A673 (cell line): ENCODE data around the gene ODC1. TPM values are rescaled to one million over a fixed set of nuclear protein-coding genes. Genes with fewer than 3 reads are reported as not detected.

Experiments
- BruUV-seq: library from RNA; stranded (reverse); fragments of 400-500 nt; replicated peaks from 2 replicates; lab custom pipeline; 2021; lab: Mats Ljungman, UMichigan
- CTCF ChIA-PET: fragments of 300-600 bp; sonication (Branson Sonifier 250); formaldehyde crosslinking; loops from one replicate; lab custom pipeline; 2022; ENCODE audit warnings: antibody characterized with exemption; lab: Charles Lee
- POLR2A ChIA-PET: fragments of 300-600 bp; sonication (Branson Sonifier 250); formaldehyde crosslinking; loops from one replicate; lab custom pipeline; 2022; ENCODE audit warnings: antibody characterized with exemption; ENCODE audit not compliant: low non-redundant PET; lab: Charles Lee
- DNase-seq: peaks from one replicate; pipeline ENCODE4 v3.0.0-alpha.2; 2015; ENCODE audit warnings: low spot score
- H3K27ac ChIP-seq: fragments of 200-600 bp; sonication (generic); 2 replicates; pipeline ENCODE4 v1.5.1; 2016; ENCODE audit warnings: mixed run types, low read depth, mild to moderate bottlenecking, mixed read lengths, antibody characterized with exemption, low read length; ENCODE audit not compliant: poor library complexity, severe bottlenecking
- H3K27me3 ChIP-seq: fragments of 200-600 bp; sonication (generic); replicated peaks from 2 replicates; pipeline ENCODE4 v1.6.1; 2017; ENCODE audit warnings: mixed run types, low read depth, mild to moderate bottlenecking, mixed read lengths, antibody characterized with exemption, low read length; ENCODE audit not compliant: insufficient read depth, poor library complexity
- H3K36me3 ChIP-seq: fragments of 200-600 bp; sonication (generic); 2 replicates; pipeline ENCODE4 v1.6.1; 2016; ENCODE audit warnings: mixed run types, mild to moderate bottlenecking, mixed read lengths, antibody characterized with exemption, low read length; ENCODE audit not compliant: insufficient read depth, poor library complexity, severe bottlenecking
- H3K4me1 ChIP-seq: fragments of 200-600 bp; sonication (generic); 2 replicates; pipeline ENCODE4 v1.6.1; 2017; ENCODE audit warnings: mixed run types, mild to moderate bottlenecking, mixed read lengths, antibody characterized with exemption, low read length; ENCODE audit not compliant: insufficient read depth, poor library complexity, severe bottlenecking
- H3K4me3 ChIP-seq: fragments of 200-600 bp; sonication (generic); 2 replicates; pipeline ENCODE4 v1.5.1; 2016; ENCODE audit warnings: low read depth, mixed run types, mild to moderate bottlenecking, mixed read lengths, low read length; ENCODE audit not compliant: poor library complexity, severe bottlenecking
- H3K9me3 ChIP-seq: fragments of 200-600 bp; sonication (generic); 2 replicates; pipeline ENCODE4 v1.6.1; 2016; ENCODE audit warnings: mixed run types, low read depth, mild to moderate bottlenecking, mixed read lengths, antibody characterized with exemption, low read length; ENCODE audit not compliant: poor library complexity, severe bottlenecking
- EZH2 ChIP-seq: fragments of 200-600 bp; sonication (generic); IDR thresholded peaks from 2 replicates; pipeline ENCODE4 v1.6.1; 2017; ENCODE audit warnings: borderline replicate concordance, low read depth, mild to moderate bottlenecking, mixed read lengths, antibody characterized with exemption, low read length; ENCODE audit not compliant: poor library complexity, severe bottlenecking
- intact Hi-C: fragments of 100-400 bp; cut with micrococcal nuclease; formaldehyde crosslinking; loops from one replicate; pipeline ENCODE4 v1.10.0; 2022; ENCODE audit not compliant: unreplicated experiment
- total RNA-seq: library from RNA; stranded (reverse); gene quantifications from 2 replicates; pipeline ENCODE4 v1.2.3, GENCODE V29; 2021
- TF ChIP-seq, protein P1 (sequence below): fragments of 300-800, 200-600 bp; sonication (generic); conservative IDR thresholded peaks from 2 replicates; pipeline ENCODE4 v1.5.1; 2017; ENCODE audit warnings: low read depth, mild to moderate bottlenecking, antibody characterized with exemption, low read length, moderate library complexity, mixed read lengths

ODC1 gene
- total RNA-seq, 1 experiment from 2014 or later: 269 TPM

DNA sequence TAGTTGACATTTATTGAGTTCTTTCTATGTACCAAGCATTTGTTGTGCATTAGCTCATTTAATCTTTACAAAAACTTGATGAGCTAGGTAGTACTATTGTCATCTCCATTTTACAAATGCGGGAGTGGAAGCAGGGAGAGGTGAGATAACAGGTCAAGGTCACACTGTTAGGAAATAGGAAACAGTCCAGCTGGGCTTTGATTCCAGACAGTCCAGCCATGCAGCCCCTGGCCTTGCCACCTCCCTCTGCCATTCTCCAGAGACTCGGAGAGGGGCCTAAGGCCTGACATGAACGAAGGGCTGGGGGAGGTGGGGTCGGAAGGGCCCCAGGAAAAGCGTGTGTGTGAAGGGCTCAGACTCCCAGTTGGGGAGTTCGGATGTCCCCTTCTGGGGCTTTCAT, 55.6 kb downstream of the ODC1 start:
- DNase-seq: no peak
- no peak overlapping the region for H3K4me3 ChIP-seq
- H3K36me3 ChIP-seq: no peaks in the 10 kb centered on the region
- intact Hi-C loops: no loop called here
- CTCF ChIA-PET: no interaction called here
- H3K27me3 ChIP-seq: no peaks in the 10 kb centered on the region
- H3K4me1 ChIP-seq: peaks cover 8% of the 10 kb centered on the region
- no peaks in the 10 kb centered on the region for H3K9me3 ChIP-seq
- no TSS peak for BruUV-seq
- TF ChIP-seq, protein P1, sequence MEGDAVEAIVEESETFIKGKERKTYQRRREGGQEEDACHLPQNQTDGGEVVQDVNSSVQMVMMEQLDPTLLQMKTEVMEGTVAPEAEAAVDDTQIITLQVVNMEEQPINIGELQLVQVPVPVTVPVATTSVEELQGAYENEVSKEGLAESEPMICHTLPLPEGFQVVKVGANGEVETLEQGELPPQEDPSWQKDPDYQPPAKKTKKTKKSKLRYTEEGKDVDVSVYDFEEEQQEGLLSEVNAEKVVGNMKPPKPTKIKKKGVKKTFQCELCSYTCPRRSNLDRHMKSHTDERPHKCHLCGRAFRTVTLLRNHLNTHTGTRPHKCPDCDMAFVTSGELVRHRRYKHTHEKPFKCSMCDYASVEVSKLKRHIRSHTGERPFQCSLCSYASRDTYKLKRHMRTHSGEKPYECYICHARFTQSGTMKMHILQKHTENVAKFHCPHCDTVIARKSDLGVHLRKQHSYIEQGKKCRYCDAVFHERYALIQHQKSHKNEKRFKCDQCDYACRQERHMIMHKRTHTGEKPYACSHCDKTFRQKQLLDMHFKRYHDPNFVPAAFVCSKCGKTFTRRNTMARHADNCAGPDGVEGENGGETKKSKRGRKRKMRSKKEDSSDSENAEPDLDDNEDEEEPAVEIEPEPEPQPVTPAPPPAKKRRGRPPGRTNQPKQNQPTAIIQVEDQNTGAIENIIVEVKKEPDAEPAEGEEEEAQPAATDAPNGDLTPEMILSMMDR: no peak
- no peak for TF ChIP-seq EZH2
- POLR2A ChIA-PET: no interaction called here
- no peak overlapping the region for H3K27ac ChIP-seq

DNA sequence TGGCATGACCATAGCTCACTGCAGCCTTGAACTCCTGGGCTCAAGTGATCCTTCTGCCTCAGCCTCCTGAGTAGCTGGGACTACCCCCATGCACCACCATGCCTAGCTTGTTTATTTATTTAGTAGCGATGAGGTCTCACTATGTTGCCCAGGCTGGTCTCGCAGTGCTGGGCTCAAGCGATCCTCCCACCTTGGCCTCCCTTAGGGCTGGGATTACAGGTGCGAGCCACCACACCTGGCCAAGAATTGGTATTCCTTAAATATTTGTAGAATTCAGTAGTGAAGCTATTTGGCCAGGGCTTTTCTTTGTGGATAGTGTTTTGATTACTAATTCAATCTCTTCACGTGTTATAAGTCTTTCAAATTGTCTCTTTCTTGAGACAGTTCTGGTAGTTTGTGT, 56.0 kb downstream of the ODC1 start:
- no peak overlapping the region for H3K4me3 ChIP-seq
- no peaks in the 10 kb centered on the region for H3K27me3 ChIP-seq
- ChIA-PET CTCF (no interaction called here), POLR2A (no interaction called here)
- no peak overlapping the region for H3K27ac ChIP-seq
- TF ChIP-seq EZH2: no peak
- TF ChIP-seq, protein P1: no peak
- intact Hi-C loops: no loop called here
- no peak for DNase-seq
- no TSS peak for BruUV-seq
- H3K4me1 ChIP-seq: peaks cover 8% of the 10 kb centered on the region
- no peaks in the 10 kb centered on the region for H3K9me3 ChIP-seq
- H3K36me3 ChIP-seq: no peaks in the 10 kb centered on the region

DNA sequence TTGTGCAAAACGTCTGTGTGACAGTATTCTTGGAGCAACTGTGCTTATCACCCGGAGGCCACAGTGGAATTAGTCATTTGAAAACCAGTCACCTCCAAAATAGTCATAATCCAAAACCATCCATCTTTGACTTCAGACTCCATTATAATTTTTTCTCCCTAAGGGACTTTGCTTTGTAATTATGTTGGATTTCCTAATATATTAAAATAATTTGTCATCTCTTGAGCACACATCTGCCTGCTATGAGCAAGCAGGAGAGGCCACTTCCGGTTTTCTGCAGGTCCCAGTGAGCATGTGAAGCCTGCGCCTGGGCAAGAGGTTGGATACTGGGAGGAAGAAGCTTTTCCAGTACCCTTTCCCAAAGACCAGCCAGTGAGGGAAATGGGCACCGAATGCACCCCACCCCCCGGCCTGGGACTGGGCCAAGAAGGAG, 57.7 kb downstream of the ODC1 start:
- Histone ChIP-seq H3K27ac (no peak overlapping the region), H3K36me3 (no peaks in the 10 kb centered on the region), H3K9me3 (no peaks in the 10 kb centered on the region), H3K4me3 (no peak overlapping the region), H3K27me3 (no peaks in the 10 kb centered on the region), H3K4me1 (peaks cover 18% of the 10 kb centered on the region)
- no TSS peak for BruUV-seq
- ChIA-PET POLR2A (no interaction called here), CTCF (no interaction called here)
- DNase-seq: no peak
- TF ChIP-seq EZH2: no peak
- TF ChIP-seq, protein P1: no peak
- intact Hi-C loops: no loop called here

Other genes with a start within 250 kb of the ODC1 start
- 9.7 and 10.6 TPM in 2 replicates for gene HPCAL1, start 145.4 kb downstream of the ODC1 start, total RNA-seq
- 43.7 and 47.1 TPM in 2 replicates for gene NOL10, start 241.6 kb upstream of the ODC1 start, total RNA-seq